Body of pancreas (tissue), 4 donors: ENCODE results near the gene ECEL1.

Experiments
- POLR2A ChIP-seq, 3 donors: fragments of 450-650 bp; IDR thresholded peaks; one replicate each; pipeline ENCODE4 v1.6.1; 2016; ENCODE audit warnings: antibody characterized with exemption in 3 of 3, mild to moderate bottlenecking in 2 of 3
- TF ChIP-seq, protein P1 (sequence below), 7 experiments: fragments of 450-650 bp in 4 of 7; fragments of 200-600 bp in 3 of 7; sonication (generic) in 3 of 7; IDR thresholded peaks; one replicate each; pipeline ENCODE4 v1.5.1; 2016 to 2019; ENCODE audit warnings: antibody characterized with exemption in 7 of 7

DNA sequence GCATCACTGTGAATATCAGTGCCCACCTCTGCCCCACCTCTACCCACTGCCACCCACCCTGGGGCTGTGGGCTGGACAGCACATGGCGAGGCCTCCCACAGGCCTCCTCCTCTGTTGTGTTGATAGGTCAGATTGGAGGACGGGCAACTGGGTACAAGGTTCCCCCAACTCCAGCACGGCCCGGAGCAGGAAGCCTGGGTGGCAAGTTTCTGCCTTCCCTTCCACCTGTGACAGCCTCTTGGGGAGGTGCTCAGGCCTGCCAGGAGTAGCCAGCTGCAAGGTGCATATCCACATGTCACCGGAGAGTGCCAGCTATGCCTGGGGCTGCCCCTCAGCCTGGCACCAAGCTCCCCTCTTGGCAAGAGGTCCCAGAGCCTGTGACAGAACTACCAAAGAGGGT lies 6.9 kb upstream of the ECEL1 start:
- TF ChIP-seq, protein P1, sequence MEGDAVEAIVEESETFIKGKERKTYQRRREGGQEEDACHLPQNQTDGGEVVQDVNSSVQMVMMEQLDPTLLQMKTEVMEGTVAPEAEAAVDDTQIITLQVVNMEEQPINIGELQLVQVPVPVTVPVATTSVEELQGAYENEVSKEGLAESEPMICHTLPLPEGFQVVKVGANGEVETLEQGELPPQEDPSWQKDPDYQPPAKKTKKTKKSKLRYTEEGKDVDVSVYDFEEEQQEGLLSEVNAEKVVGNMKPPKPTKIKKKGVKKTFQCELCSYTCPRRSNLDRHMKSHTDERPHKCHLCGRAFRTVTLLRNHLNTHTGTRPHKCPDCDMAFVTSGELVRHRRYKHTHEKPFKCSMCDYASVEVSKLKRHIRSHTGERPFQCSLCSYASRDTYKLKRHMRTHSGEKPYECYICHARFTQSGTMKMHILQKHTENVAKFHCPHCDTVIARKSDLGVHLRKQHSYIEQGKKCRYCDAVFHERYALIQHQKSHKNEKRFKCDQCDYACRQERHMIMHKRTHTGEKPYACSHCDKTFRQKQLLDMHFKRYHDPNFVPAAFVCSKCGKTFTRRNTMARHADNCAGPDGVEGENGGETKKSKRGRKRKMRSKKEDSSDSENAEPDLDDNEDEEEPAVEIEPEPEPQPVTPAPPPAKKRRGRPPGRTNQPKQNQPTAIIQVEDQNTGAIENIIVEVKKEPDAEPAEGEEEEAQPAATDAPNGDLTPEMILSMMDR (IDR thresholded peaks at IDR 0.05), result no peak
- TF ChIP-seq POLR2A (IDR thresholded peaks at IDR 0.05), result no peak
